ENCODE results near the gene SHCBP1L.

GRCh38 chr1:182885591-182885990, 67.4 kb downstream of the SHCBP1L start:
- TF ChIP-seq CTCF (IDR thresholded peaks at IDR 0.05): no peak
- no peak for TF ChIP-seq EP300 (IDR thresholded peaks at IDR 0.05)
- TF ChIP-seq POLR2A (IDR thresholded peaks at IDR 0.05; ENCODE audit: low read depth): no peak
